Hepatocyte (in vitro differentiated cells): ENCODE data around the gene DAB2IP.

Experiments used
- EZH2phosphoT487 ChIP-seq: fragments of 200-600 bp; sonication (generic); IDR thresholded peaks from one replicate; pipeline ENCODE4 v1.6.1; 2018; ENCODE audit warnings: antibody characterized with exemption, mild to moderate bottlenecking, low read depth, moderate library complexity; ENCODE audit not compliant: unreplicated experiment, severe bottlenecking
- TF ChIP-seq, protein P1 (sequence below): fragments of 200-600 bp; sonication (generic); IDR thresholded peaks from 2 replicates; pipeline ENCODE4 v1.5.1; 2016; ENCODE audit warnings: antibody characterized with exemption, mild to moderate bottlenecking; ENCODE audit not compliant: poor library complexity

DNA sequence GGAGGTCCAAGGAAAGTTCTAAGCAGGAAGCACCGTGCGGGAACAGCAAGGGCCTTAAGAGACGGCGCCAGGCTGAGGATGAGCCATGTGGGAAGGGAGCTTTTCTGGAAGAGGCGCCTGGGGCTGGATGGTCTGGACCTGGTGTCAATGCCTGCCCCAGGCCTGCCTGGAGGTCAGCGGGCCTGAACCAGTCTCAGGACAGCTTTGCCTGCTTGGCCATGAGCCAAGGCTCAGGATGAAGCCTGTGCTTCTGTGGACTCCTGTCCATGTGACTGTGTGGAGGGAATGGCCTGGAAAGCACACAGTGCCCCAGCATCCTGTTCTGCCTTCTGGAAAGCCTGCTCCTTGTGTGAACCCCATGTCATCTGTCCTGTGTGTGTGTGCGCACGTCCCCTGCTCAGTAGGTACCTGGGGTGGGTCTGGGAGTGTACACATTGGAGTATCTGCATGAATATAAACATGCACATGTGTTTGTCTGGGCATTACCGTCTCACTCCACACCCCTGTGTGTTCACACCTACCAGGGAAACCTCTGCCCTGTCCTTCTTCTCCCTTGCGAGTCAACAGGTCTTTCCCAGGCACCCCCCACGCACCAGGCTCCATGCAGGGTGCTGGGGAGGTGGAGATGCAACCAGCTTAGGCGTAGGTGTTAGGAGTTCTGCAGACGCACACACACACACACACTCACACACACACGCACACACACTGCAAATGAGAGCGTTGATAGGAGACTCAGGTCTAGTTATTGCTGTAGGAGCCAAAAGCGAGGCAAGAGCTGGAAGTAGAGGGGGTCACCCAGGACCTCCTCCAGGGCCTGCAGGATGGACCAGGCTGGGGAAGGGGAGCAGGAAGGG is 24.8 kb downstream of the DAB2IP start:
- TF ChIP-seq EZH2phosphoT487 = no peak
- TF ChIP-seq, protein P1, sequence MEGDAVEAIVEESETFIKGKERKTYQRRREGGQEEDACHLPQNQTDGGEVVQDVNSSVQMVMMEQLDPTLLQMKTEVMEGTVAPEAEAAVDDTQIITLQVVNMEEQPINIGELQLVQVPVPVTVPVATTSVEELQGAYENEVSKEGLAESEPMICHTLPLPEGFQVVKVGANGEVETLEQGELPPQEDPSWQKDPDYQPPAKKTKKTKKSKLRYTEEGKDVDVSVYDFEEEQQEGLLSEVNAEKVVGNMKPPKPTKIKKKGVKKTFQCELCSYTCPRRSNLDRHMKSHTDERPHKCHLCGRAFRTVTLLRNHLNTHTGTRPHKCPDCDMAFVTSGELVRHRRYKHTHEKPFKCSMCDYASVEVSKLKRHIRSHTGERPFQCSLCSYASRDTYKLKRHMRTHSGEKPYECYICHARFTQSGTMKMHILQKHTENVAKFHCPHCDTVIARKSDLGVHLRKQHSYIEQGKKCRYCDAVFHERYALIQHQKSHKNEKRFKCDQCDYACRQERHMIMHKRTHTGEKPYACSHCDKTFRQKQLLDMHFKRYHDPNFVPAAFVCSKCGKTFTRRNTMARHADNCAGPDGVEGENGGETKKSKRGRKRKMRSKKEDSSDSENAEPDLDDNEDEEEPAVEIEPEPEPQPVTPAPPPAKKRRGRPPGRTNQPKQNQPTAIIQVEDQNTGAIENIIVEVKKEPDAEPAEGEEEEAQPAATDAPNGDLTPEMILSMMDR = no peak
